DOHH2 (cell line): ENCODE results near the gene MDFI.

Experiments
- H3F3A ChIP-seq: fragments of 200-600 bp; sonication (generic), shearing (Covaris generic); 2 replicates; pipeline ENCODE4 v1.6.0; 2016; ENCODE audit warnings: antibody characterized with exemption, mild to moderate bottlenecking; ENCODE audit not compliant: control insufficient read depth, insufficient read depth
- H3K27ac ChIP-seq: fragments of 200-600 bp; sonication (generic); 2 replicates; pipeline ENCODE4 v1.5.1; 2014; ENCODE audit warnings: low read depth, mild to moderate bottlenecking, low read length, moderate library complexity
- H3K27me3 ChIP-seq: fragments of 200-600 bp; sonication (generic); 2 replicates; pipeline ENCODE4 v1.6.1; 2014; ENCODE audit warnings: mild to moderate bottlenecking, low read length, mixed read lengths; ENCODE audit not compliant: control insufficient read depth
- H3K36me3 ChIP-seq: fragments of 200-600 bp; sonication (generic); 2 replicates; pipeline ENCODE4 v1.6.1; 2014; ENCODE audit warnings: mild to moderate bottlenecking, low read length, moderate library complexity, mixed read lengths; ENCODE audit not compliant: control insufficient read depth
- H3K4me1 ChIP-seq: fragments of 200-600 bp; sonication (generic); 2 replicates; pipeline ENCODE4 v1.6.1; 2014; ENCODE audit warnings: mild to moderate bottlenecking, low read length, mixed read lengths; ENCODE audit not compliant: control insufficient read depth
- H3K4me2 ChIP-seq: fragments of 200-600 bp; sonication (generic); 2 replicates; pipeline ENCODE4 v1.6.0; 2014; ENCODE audit warnings: mild to moderate bottlenecking, low read length, moderate library complexity
- H3K4me3 ChIP-seq: fragments of 200-600 bp; sonication (generic); 2 replicates; pipeline ENCODE4 v1.5.1; 2014; ENCODE audit warnings: mild to moderate bottlenecking, low read length, mixed read lengths
- H3K79me2 ChIP-seq: fragments of 200-600 bp; sonication (generic); 2 replicates; pipeline ENCODE4 v1.6.1; 2014; ENCODE audit warnings: mild to moderate bottlenecking, low read length, mixed read lengths; ENCODE audit not compliant: control insufficient read depth
- H3K9me2 ChIP-seq: fragments of 200-600 bp; sonication (generic); replicated peaks from 2 replicates; pipeline ENCODE4 v1.6.1; 2014; ENCODE audit warnings: mild to moderate bottlenecking, low read length, mixed read lengths; ENCODE audit not compliant: control insufficient read depth
- H3K9me3 ChIP-seq: fragments of 200-600 bp; sonication (generic); 2 replicates; pipeline ENCODE4 v1.6.1; 2014; ENCODE audit warnings: antibody characterized with exemption, low read length, mixed read lengths; ENCODE audit not compliant: control insufficient read depth, insufficient read depth
- H4K20me1 ChIP-seq: fragments of 200-600 bp; sonication (generic); 2 replicates; pipeline ENCODE4 v1.6.0; 2014; ENCODE audit warnings: low read depth, mild to moderate bottlenecking, antibody characterized with exemption, low read length, moderate library complexity; ENCODE audit not compliant: control insufficient read depth, insufficient read depth
- CTCF ChIP-seq: fragments of 200-600 bp; sonication (generic); IDR thresholded peaks from one replicate; pipeline ENCODE4 v1.5.1; 2014; ENCODE audit warnings: antibody characterized with exemption, mild to moderate bottlenecking, low read depth, low read length; ENCODE audit not compliant: poor library complexity, severe bottlenecking
- EZH2phosphoT487 ChIP-seq: fragments of 200-600 bp; sonication (generic); IDR thresholded peaks from 2 replicates; pipeline ENCODE4 v1.6.1; 2017; ENCODE audit warnings: borderline replicate concordance, mild to moderate bottlenecking, antibody characterized with exemption, low read length, moderate library complexity, mixed read lengths

The MDFI gene

DNA sequence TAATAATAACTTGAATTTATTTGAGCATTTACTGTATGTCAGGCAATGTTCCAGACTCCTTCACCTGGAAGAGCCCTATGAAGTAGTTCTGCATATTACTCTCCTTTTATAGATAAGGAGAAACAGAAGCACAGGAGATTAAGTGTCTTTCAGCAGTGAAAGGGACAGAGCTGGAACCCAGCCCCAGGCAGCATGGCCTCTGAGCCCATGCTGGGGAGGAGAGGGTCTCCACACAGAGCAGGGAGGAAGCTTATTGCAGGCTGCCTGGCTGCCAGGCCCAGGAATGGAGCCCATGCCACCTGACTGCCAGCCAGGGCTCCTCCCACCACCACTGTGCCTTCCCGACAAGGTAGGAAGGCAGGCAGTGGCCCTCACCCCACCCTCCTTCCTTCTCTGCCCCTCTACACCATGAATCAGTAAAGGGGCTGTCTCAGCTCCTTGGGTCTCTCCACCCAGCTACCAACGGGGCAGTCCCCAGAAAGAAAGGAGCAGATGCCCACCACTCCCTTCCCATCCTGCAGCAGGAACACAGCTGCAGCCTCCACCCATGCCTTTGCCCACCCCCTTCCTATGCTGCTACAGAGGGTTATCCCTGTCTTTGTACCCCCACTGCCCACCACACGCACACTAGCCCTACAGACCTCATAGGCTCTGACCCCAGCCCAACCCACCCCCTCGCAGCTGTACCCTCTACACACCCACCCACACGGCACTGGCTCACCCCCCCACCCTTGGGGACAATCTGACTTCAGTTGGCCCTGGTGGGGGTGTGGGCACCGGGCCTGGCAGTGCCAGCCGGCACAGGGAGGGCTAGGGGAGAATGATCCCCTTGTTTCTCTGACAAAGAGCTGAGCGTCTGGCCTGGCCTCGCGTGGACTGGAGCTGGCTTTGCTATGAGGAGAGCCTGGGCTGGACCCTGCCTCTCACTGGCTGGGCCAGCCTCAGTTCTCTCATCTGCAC is 55.3 kb downstream of the MDFI start:
- Histone ChIP-seq H3K36me3 (peaks cover 30% of the 10 kb centered on the region), H3F3A (no peaks in the 10 kb centered on the region), H3K9me2 (no peaks in the 10 kb centered on the region), H3K4me1 (no peaks in the 10 kb centered on the region), H3K4me2 (no peak overlapping the region), H4K20me1 (peaks cover 2% of the 10 kb centered on the region; the same call in 1 of the 2 replicates), H3K27ac (no peak overlapping the region), H3K9me3 (no peaks in the 10 kb centered on the region), H3K27me3 (no peaks in the 10 kb centered on the region), H3K79me2 (peaks cover 23% of the 10 kb centered on the region), H3K4me3 (no peak overlapping the region)
- TF ChIP-seq EZH2phosphoT487 (no peak), CTCF (no peak)

DNA sequence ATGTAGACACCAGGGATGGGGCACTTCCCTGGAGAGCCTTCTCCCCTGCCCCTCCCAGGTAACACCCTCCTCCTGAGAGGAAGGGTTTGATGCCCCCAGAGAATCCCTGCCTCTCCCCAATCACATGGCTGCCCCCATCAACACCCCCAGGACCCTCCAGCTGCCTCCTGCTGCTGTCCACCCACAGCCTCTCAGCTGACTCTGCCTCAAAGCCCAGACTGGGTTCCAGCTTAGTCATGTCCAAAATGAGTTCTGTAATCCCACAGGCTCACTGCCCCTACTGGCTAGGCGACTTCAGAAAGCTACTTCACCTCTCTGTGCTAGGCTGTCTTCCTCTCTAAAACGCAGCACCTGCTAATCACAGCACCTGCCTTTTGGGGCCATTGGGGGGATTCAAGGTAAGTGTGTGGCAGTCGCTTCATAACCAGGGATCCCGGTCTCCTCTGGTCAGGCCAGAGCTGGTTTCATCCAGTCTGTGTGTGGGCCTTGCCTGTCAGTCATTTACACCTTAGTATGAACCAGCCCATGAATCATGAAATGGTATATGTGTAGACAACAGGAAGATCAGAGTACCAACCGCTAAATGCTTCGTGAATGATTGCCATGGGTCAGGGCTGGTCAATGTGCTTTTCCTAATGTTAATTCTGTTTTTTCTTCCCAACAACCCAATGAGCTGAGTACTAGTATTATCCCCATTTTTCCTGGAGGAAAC is 56.7 kb downstream of the MDFI start:
- Histone ChIP-seq H3K27ac (no peak overlapping the region), H3F3A (no peaks in the 10 kb centered on the region), H4K20me1 (peaks cover 2% of the 10 kb centered on the region; the same call in 1 of the 2 replicates), H3K4me1 (peaks cover 9% of the 10 kb centered on the region), H3K27me3 (no peaks in the 10 kb centered on the region), H3K9me3 (no peaks in the 10 kb centered on the region), H3K4me2 (no peak overlapping the region), H3K9me2 (no peaks in the 10 kb centered on the region), H3K79me2 (peaks cover 37% of the 10 kb centered on the region), H3K4me3 (no peak overlapping the region), H3K36me3 (peaks cover 39% of the 10 kb centered on the region)
- no peak for TF ChIP-seq EZH2phosphoT487

DNA sequence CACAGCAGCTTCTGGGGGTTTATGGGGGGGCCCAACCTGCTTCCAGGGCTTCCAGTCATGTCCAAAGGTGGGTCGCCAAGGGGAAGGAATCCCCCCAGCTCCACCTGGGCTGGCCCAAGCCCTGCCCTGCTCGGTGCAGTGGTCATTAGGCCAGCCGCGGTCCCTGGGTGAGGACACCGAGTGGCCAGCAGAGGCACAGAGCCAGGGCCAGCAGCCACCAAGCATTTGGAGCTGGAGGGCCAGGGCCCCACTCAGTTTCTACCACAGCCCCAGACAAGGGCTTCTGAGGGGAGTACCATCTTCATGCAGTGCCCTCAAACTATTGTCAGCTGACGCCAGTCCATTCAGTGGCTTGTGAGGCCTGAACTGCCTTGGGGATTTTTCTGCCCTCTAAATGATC is 57.6 kb downstream of the MDFI start:
- Histone ChIP-seq H3K27ac (no peak overlapping the region), H3F3A (no peaks in the 10 kb centered on the region), H3K36me3 (peaks cover 30% of the 10 kb centered on the region), H3K9me3 (no peaks in the 10 kb centered on the region), H3K4me2 (no peak overlapping the region), H3K27me3 (no peaks in the 10 kb centered on the region), H3K4me3 (no peak overlapping the region), H3K79me2 (peaks cover 42% of the 10 kb centered on the region), H3K4me1 (peaks cover 18% of the 10 kb centered on the region), H3K9me2 (no peaks in the 10 kb centered on the region), H4K20me1 (peaks cover 2% of the 10 kb centered on the region; the same call in 1 of the 2 replicates)
- TF ChIP-seq CTCF (no peak), EZH2phosphoT487 (no peak)
